Left lung (tissue), 10 donors: ENCODE measurements around the gene MAST3. TPM values are rescaled to one million over a fixed set of nuclear protein-coding genes. Genes with fewer than 3 reads are reported as not detected.

Experiments
- ATAC-seq: fragments of 200-7000 bp; cut with Tn5 transposase; one replicate; pipeline ENCODE4 v1.9.1; 2020; ENCODE audit warnings: moderate library complexity
- DNase-seq, 4 donors: peaks; one replicate each; pipeline ENCODE4 v3.0.0-alpha.2; 2013 to 2020
- H3K27ac ChIP-seq, 2 donors: fragments of 200-600 bp; sonication (generic) in 1 of 2; one replicate each; pipeline versions ENCODE4 v1.5.0 to v1.8.0; 2020 to 2021
- H3K27me3 ChIP-seq, 2 donors: fragments of 200-600 bp; sonication (generic) in 1 of 2; one replicate each; pipeline versions ENCODE4 v1.5.0 to v1.8.0; 2020 to 2021
- H3K36me3 ChIP-seq, 2 donors: fragments of 200-600 bp; sonication (generic) in 1 of 2; one replicate each; pipeline versions ENCODE4 v1.5.0 to v1.8.0; 2020 to 2021
- H3K4me1 ChIP-seq, 2 donors: fragments of 200-600 bp; one replicate each; pipeline ENCODE4 v1.8.0; 2021
- H3K4me3 ChIP-seq, 2 donors: fragments of 200-600 bp; sonication (generic) in 1 of 2; one replicate each; pipeline versions ENCODE4 v1.5.0 to v1.8.0; 2020 to 2021; ENCODE audit warnings: mild to moderate bottlenecking in 1 of 2
- H3K9me3 ChIP-seq, 2 donors: fragments of 200-600 bp; sonication (generic) in 1 of 2; one replicate each; pipeline versions ENCODE4 v1.5.0 to v1.8.0; 2020 to 2021
- CTCF ChIP-seq, 2 donors: fragments of 200-600 bp; sonication (generic) in 1 of 2; IDR thresholded peaks; one replicate each; pipeline versions ENCODE4 v1.5.0 to v1.8.0; 2021; ENCODE audit warnings: antibody characterized with exemption in 2 of 2
- intact Hi-C, 2 donors: fragments of 100-400 bp; cut with DNase I; formaldehyde crosslinking; loops; one replicate each; pipeline versions ENCODE4 v1.11.2 to v1.14.2; 2022
- polyA plus RNA-seq, 6 donors: library from polyadenylated mRNA; unstranded; fragments of 120-200 nt; gene quantifications; one replicate each; pipeline ENCODE4 v1.2.1, GENCODE V29; 2013; ENCODE audit not compliant: insufficient read length in 6 of 6
- total RNA-seq, 2 donors: library from RNA; stranded (reverse); fragmentation: NEBNext Ultra II Directional; extraction: Animal tissue kit (Norgen Biotek cat#: 25700); gene quantifications; one replicate each; pipeline ENCODE4 v1.2.1, GENCODE V29; 2021
- donor health status: DM: no; HTN: yes; CAD: no.
- donor health status: DM: no; HTN: no; CAD: no.

Gene MAST3
- total and polyA plus RNA-seq, 8 donors, result 4.7 to 30.3 (median 6.7) TPM

GRCh38 chr19:18097993-18098890 is 664 bp downstream of the MAST3 start:
- Histone ChIP-seq H3K9me3 (no peaks in the 10 kb centered on the region), H3K27me3 (peaks cover 0 to 34% of the 10 kb centered on the region in 2 donors), H3K4me3 (peak overlapping the region; percentile 33 to 49), H3K27ac (no peak overlapping the region), H3K4me1 (peaks cover 5 to 25% of the 10 kb centered on the region in 2 donors), H3K36me3 (no peaks in the 10 kb centered on the region)
- no peak for DNase-seq
- no peak for ATAC-seq
- intact Hi-C loops, result no loop called here
- no peak for TF ChIP-seq CTCF (IDR thresholded peaks at IDR 0.05)

GRCh38 chr19:18098891-18099622 is 1.5 kb downstream of the MAST3 start:
- peaks cover 7 to 29% of the 10 kb centered on the region in 2 donors for H3K4me1 ChIP-seq
- intact Hi-C loops, result no loop called here
- H3K4me3 ChIP-seq, result peak overlapping the region in 1 of 2 donors; percentile 49
- H3K27me3 ChIP-seq, result peaks cover 0 to 34% of the 10 kb centered on the region in 2 donors
- peak; percentile 2 for ATAC-seq
- no peak overlapping the region for H3K27ac ChIP-seq
- no peaks in the 10 kb centered on the region for H3K36me3 ChIP-seq
- DNase-seq, result no peak
- no peak for TF ChIP-seq CTCF (IDR thresholded peaks at IDR 0.05)
- H3K9me3 ChIP-seq, result no peaks in the 10 kb centered on the region

- Histone ChIP-seq H3K9me3 (no peaks in the 10 kb centered on the region), H3K36me3 (no peaks in the 10 kb centered on the region), H3K4me1 (peaks cover 9 to 34% of the 10 kb centered on the region in 2 donors), H3K27ac (no peak overlapping the region), H3K27me3 (peaks cover 0 to 34% of the 10 kb centered on the region in 2 donors), H3K4me3 (no peak overlapping the region)
- ATAC-seq, result no peak
- intact Hi-C loops, result no loop called here
- no peak for TF ChIP-seq CTCF (IDR thresholded peaks at IDR 0.05)
- no peak for DNase-seq
Observed at GRCh38 chr19:18099623-18099995, 2.0 kb downstream of the MAST3 start.

- Histone ChIP-seq H3K9me3 (no peaks in the 10 kb centered on the region), H3K27ac (no peak overlapping the region), H3K4me1 (peaks cover 13 to 37% of the 10 kb centered on the region in 2 donors), H3K27me3 (peaks cover 0 to 34% of the 10 kb centered on the region in 2 donors), H3K36me3 (no peaks in the 10 kb centered on the region), H3K4me3 (no peak overlapping the region)
- intact Hi-C loops, result no loop called here
- ATAC-seq (no peak), DNase-seq (no peak)
- no peak for TF ChIP-seq CTCF (IDR thresholded peaks at IDR 0.05)
Observed at GRCh38 chr19:18100710-18101109, 3.1 kb downstream of the MAST3 start.

GRCh38 chr19:18101268-18101667 is 3.7 kb downstream of the MAST3 start:
- Histone ChIP-seq H3K27ac (no peak overlapping the region), H3K27me3 (peaks cover 0 to 34% of the 10 kb centered on the region in 2 donors), H3K4me3 (no peak overlapping the region), H3K36me3 (no peaks in the 10 kb centered on the region), H3K9me3 (no peaks in the 10 kb centered on the region), H3K4me1 (peaks cover 13 to 37% of the 10 kb centered on the region in 2 donors)
- intact Hi-C loops, result no loop called here
- TF ChIP-seq CTCF (IDR thresholded peaks at IDR 0.05), result no peak
- DNase-seq, result no peak
- no peak for ATAC-seq
